Renal pelvis (tissue), 4 donors: Measurements from ENCODE around the gene SUOX. TPM values are rescaled to one million over a fixed set of nuclear protein-coding genes. Genes with fewer than 3 reads are reported as not detected.
"Not testable (repeated sequence)": the region's sequence is repeated elsewhere in the genome, so short reads cannot be mapped to it uniquely, and the experiment has no call there.

Source experiments
- DNase-seq: peaks from one replicate; pipeline ENCODE4 v3.0.0-alpha.2; 2013
- polyA plus RNA-seq, 3 donors: library from polyadenylated mRNA; unstranded; fragments of 120-200 nt; gene quantifications; one replicate each; pipeline ENCODE4 v1.2.1, GENCODE V29; 2013; ENCODE audit not compliant: insufficient read length in 3 of 3

The SUOX gene
- polyA plus RNA-seq, 3 donors = 49.5 to 56.8 (median 53.3) TPM

DNA sequence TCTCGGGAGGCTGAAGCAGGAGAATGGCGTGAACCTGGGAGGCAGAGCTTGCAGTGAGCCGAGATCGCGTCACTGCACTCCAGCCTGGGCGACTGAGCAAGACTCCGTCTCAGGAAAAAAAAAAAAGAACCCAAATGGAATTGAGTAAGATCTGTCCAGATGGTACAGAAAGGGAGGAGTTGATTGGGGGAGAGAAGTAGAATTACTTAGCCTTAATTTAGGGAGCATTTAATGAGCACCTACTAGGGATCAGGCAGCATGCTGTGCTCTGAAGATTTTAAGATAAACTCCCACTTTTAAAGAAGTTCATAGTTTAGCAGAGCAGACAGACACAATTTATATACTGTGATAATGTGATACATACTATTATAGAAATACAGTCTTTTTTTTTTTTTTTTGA, 18.7 kb upstream of the SUOX start:
- no peak for DNase-seq

DNA sequence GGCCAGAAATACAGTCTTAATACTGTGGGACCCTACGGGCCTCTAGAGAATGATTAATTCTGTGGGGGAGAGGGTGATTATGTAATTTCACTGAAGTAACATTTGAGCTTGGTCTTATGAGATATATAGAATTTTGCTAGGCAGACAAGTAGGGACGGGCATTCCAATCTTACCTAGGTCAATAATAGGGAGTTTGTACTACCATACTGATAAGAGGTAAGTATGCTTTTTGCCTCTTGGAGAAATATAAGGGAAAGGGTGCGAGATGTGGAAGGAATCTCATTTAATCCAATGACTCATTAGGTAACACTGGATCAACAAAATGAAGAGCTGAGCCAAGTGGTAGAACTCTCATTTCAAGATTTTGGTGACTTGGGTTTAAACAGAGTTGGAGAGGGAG, 18.0 kb upstream of the SUOX start:
- no peak for DNase-seq

DNA sequence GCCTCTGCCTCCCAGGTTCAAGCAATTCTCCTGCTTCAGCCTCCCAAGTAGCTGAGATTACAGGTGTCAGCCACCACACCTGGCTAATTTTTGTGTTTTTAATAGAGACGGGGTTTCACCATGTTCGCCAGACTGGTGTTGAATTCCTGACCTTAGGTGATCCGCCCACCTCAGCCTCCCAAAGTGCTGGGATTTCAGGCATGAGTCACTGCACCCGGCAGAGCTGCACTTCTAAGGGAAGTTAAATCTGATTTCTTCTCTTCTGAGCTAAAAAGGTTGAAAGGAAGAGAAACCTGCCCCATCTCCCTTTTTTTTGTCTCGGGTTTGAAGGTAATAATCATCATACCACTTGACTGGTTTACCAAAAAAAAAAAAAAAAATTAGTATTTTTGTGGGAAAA, 15.2 kb upstream of the SUOX start:
- DNase-seq = not testable (repeated sequence)

DNA sequence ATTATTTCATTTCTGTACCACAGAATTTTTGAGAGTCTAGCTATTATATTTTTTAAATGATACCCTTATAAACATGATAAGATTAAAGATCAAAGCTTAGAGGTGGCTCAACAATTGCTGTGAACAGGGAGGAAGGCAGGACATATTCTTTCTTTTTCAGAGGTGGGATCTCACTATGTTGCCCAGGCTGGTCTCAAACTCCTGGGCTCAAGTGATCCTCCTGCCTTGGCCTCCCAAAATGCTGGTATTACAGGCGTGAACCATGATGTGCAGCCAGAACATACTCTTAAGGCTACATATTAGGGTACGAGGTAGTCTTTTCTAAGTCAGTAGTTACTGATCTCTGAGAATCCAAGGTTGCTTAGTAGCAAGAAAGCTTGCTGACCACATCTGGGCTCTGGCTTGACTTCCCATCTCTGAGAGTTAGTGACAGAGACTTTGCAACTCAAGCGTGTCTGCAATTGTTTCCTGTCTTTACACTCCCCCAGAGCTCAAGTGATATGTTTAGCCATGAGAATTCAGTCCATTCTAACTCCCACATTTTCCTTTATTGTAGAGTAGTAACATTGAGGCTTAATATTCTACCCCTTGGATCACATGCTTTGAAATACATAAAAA, 14.6 kb upstream of the SUOX start:
- peak; percentile 61 for DNase-seq

DNA sequence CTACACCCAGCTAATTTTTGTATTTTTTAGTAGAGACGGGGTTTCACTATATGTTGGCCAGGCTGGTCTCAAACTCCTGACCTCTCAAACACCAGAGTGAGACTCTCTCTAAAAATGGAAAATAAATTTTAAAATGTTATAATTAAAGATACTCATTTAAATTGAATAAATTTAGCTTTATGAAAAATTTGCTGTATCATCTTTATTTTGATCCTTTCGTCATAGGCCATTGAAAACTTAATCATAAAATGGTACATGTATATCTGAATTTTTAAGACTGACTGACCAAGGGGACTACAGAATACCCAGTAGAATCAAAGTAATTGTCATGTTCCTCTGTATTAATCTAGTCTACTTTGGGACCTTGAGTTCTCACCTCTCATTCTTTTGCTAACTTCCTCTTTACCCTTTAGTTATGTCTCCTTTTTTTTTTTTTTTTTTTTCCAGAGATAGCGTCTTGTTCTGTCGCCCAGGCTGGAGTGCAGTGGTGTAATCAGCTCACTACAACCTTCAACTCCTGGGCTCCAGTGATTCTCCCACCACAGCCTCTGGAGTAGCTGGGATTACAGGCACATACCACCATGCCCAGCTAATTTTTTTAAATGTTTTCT, 13.7 kb upstream of the SUOX start:
- DNase-seq = no peak

DNA sequence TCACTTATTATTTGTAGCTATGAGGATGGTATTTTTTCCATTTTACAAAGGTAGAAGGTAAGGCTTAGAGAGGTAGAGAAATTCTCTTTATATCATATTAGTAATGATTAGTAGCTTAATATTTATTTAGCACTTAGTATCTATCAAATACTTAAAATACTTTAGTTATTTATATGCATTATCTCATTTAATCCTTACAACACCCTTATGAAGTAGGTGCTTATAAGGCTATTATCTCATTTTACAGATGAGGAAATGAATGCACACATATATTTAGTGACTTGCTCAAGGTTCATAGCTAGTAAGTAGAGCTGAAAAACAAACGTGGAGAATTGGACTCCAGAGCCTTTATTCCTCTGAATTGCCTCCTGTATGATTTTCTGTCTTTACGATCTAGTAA, 12.2 kb upstream of the SUOX start:
- DNase-seq = no peak

DNA sequence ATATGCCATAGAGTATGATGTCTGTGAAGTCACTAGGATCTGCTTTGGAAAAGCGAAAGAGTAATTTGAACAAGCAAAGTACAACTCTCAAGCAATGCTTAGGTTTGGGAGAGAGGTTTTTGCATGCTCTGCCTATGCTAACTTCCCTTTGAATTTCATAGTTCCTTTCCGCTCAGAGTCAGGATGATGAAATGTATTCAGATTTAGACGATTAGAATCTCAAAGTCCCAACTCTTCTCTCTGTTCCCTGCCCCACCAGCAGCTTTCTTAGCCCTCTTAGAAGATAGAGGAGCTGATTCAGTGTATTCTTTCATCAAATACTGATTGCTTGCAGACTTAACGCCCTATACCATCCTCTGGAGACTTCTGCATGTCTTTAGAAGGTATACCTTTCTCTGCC, 11.7 kb upstream of the SUOX start:
- no peak for DNase-seq

DNA sequence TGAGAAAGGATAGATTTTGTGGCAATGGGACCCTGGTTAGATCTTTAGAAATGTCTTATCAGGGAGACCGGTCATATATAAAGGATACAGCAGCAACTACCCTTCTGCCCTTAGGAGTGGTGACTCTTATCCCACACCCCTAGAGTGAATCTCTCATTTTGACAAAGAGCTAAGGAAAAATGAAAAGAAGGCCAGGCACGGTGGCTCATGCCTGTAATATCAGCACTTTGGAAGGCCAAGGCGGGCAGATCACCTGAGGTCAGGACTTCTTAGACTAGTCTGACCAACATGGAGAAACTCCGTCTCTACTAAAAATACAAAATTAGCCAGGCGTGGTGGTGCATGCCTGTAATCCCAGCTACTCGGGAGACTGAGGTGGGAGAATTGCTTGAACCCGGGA, 11.1 kb upstream of the SUOX start:
- DNase-seq = not testable (repeated sequence)

DNA sequence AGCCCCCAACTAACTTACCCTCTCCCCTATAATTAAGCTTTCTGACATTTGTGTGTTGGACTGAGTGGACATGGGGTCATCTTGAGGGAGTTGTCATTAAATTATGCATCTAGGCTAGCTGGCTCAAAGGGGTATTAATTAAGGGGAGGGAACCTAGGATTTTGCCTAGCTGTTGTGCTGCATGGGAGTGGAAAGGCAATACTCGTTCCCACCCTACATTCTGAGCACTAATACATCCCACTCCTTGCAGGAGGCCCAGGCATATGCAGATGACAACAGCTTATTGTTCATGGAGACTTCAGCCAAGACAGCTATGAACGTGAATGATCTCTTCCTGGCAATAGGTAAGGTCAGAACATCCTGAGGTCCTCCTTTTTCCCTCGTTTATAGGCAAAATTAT, 6.0 kb upstream of the SUOX start:
- DNase-seq = no peak

DNA sequence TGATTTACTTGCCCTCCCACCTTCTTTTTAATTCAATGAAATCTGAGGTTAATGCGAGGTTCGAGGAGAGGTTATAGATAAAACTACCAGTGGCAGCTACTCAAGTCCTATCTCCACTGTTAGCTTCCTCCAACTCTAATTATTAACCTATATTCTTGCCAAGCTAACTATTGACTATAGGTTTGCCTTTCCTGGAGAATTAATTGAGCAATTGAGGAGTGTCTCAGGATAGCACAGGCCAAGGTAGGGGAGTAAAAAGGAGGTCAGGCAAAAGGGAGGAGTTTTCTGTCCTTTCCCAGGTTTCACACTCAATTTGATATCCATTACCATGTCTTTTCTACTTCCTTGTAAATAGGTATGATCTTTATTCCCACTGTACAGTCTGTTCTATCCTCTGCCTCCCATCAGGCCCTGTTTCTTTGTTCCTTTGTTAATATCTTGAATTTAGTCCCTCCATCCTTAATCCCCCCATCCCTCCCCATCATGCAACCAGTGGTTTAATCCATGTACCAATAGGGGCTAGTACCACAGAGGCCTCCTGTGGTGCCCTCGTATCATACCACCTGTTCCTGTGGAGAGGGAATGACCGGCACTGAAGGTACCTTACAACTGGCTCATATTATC, 3.7 kb upstream of the SUOX start:
- no peak for DNase-seq

DNA sequence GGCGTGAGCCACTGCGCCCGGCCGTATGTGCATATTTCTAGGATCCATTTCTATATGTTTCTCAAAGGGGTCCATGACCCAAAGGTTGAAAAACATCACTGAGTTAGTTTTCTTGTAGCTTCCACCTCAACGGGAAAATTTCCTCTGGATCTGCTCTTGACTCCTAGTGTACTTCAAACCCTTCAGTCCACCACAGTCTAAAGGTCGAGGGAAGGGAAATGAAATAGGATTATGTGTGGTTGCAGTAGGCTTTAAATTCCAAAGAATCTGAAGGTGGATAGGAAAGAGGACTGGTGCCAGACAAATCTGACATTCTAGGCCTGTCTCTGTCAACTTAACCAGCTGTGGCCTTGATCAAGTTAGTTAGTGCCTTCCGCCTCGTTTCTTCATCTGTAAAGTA, 1.7 kb upstream of the SUOX start:
- no peak for DNase-seq

DNA sequence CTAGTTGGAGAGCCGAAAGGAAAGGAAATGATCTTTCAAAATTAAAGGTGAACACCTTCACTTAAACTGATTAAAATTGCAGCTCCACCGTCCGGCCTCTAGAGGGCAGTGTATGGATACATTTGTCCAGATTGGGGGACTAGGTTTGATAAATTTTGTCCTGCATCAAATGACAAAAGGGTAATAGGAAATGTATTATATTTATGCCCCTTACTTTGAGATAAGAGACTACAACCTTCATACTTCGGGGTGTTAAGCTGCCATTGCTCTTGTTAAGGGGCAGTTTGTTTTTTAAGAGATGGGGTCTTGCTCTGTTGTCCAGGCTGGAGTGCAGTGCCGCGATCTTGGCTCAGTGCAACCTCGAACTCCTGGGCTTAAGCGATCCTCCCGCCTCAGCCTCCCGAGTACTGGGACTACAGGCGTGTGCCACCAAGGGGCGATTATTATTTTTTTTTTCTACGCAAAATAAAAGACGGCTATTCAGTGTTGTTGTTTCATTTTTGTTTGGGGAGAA, 818 bp upstream of the SUOX start:
- DNase-seq = peak; percentile 71

DNA sequence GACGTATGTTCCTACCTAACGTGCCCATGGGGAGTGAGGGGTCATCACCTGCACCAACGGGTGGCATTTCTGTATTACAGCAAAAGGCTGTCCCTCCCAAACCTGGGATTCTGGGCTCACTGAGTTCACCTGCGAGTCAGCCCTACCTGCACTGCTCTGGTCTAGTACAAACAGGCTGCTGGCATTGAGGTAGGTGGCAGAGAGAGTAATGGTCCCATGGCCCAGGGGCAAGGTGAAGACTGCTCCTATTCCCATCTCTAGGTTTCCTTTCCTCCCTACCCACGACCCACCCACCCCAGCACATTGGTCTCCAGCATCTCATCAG, 421 bp downstream of the SUOX start:
- no peak for DNase-seq

DNA sequence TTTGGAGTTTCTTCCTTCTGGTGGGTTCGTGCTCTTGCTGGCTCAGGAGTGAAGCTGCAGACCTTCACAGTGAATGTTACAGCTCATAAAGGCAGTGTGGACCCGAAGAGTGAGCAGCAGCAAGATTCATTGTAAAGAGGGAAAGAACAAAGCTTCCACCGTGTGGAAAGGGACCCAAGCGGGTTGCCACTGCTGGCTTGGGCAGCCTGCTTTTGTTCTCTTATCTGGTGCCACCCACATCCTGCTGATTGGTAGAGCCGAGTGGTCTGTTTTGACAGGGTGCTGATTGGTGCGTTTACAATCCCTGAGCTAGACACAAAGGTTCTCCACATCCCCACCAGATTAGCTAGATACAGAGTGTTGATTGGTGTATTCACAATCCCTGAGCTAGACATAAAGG, 2.4 kb downstream of the SUOX start:
- DNase-seq = not testable (repeated sequence)

DNA sequence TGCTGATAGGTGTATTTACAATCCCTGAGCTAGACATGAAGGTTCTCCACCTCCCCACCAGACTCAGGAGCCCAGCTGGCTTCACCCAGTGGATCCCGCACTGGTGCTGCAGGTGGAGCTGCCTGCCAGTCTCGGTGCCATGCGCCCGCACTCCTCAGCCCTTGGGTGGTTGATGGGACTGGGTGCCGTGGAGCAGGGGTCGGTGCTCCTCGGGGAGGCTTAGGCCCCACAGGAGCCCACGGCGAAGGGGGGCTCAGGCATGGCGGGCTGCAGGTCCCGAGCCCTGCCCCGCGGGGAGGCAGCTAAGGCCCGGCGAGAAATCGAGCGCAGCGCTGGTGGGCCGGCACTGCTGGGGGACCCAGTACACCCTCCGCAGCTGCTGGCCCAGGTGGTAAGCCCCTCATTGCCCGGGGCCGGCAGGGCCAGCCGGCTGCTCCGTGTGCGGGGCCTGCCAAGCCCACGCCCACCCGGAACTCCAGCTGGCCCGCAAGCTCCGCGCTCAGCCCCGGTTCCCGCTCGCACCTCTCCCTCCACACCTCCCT, 3.0 kb downstream of the SUOX start:
- not testable (repeated sequence) for DNase-seq

DNA sequence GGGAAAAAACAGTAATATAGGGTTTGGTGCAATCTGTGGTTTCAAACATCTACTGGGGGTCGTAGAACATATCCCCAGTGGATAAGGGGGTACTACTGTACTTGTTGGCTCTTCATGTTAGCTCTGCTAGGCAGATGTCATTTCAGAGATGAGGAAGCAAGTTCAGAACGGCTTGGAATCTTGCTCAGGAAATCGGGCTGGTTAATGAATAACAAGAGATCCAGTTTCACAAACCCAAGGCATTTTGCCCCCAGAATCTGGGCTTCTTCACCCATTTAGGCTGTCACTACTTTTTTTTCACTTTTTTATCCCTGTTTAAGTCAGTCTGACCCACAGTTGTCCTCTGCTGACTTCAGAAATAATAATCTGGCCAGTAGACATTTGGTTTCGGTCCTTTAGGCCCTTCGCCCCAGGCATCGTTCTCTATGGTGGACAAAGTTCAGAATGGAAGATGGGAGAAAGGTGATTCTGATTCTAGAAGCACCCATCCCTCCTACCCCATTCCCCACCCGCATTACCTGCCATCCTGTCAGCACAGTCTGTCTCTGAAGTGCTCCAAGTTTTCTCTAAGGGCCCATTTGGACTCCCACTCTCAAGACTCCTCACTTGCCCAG, 4.5 kb downstream of the SUOX start:
- DNase-seq = no peak

DNA sequence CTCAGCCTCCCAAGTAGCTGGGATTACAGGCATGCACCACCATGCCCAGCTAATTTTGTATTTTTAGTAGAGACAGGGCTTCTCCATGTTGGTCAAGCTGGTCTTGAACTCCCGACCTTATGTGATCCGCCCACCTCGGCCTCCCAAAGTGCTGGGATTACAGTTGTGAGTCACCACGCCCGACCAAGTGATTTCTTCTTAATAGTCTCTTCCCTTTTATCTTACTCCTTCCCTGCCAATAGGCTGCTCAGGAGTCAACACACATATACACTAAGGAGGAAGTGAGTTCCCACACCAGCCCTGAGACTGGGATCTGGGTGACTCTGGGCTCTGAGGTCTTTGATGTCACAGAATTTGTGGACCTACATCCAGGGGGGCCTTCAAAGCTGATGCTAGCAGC, 6.3 kb downstream of the SUOX start:
- not testable (repeated sequence) for DNase-seq

DNA sequence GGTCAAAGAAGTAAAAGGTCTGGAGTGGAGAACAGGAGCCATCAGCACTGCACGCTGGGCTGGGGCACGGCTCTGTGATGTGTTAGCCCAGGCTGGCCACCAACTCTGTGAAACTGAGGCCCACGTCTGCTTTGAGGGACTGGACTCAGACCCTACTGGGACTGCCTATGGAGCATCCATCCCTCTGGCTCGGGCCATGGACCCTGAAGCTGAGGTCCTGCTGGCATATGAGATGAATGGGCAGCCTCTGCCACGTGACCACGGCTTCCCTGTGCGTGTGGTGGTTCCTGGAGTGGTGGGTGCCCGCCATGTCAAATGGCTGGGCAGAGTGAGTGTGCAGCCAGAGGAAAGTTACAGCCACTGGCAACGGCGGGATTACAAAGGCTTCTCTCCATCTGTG, 7.1 kb downstream of the SUOX start:
- DNase-seq = no peak

DNA sequence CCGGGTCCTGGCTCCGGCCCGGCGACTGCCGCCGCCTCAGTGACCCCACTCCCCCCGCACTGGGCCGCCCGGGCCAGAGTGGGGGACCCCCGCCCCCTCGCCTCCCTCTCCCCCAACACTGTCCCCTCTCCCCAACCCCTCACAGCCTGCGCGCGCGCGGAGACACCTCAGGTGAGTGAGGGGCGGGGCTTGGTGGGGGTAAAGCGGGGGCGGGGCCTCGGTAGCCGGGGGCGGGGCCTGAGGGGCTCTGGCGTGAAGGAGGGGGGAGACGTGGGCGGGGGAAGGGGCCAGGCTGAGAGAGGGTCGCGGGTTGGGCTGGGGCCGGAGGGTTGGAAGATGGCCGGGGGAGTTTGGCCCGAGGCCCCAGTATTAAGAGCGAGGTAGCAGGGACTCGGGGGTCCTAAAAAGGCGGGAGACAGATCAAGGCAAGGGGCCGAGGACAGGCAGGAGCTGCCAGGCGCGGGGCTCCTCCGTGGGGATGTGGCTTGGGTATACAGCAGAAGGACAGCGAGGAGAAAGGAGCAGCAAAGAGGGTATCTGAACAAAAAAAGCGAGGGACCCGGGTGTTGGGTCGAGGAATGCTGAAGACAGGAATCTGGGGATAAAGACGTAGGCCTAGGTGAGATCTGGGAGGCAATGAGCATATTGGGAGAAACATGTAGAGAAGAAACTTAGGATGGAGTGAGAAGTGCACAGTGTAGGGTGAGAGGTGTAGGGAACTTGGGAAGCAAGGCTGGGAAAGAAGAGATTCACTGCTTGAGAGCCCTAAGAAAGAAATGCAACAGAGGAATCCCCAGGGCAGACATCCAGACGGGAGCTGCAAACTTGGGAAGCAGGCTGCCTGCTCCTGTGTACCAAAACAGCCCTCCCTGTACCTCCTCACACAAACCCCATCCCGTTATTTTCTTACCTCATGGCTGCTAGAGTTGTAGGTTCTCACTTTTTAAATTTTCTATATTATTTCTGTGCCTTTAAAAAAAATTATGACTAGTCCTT, 10.8 kb downstream of the SUOX start:
- peak; percentile 68 for DNase-seq

DNA sequence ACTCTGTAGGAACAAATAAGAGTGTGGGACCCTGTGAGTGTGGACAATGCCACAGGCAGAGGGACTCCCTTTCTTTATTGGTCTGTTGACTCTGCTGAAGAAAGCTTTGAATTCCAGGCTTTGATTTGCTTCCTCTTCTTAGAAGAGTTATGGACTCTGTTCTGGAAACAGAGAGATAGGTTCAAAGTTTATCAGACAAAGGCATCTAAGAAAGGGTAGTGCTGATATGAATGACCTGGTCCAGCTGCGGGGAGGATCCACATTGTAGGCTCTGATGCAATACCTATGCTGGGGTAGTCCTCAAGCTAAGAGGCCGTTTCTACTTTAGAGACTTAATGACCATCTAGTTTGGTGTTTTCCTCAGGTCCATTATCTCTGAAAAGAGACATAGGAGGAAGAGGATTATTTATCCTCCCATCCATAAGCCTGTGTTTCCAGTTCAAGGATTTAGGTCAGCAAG, 13.1 kb downstream of the SUOX start:
- no peak for DNase-seq

DNA sequence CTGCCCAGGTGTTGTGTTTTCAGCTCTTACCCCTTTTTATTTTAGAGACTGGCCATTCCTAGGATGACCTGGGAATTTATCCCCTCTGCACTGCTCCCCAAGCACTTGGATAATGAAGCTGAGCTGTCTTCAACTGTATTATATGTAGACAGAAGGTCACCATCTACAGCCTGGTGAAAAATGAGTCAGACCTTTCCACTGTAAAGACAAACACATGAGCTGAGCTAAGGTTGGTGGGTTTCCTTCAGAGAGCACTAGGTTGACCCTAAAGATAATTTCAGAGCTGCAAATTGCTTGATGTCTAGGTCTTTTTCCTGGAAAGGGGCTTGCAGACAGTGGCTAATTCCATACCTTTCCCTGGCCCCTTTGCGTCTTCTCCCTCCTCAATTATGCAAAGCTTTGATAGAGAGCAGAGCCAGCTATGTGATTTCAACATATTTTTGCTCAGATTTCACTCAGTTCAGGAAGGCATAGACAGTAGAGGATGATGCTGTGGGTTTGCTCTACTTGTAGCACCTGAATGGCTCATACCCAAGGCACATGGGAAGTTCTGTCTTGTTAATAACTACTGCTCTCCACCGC, 14.5 kb downstream of the SUOX start:
- no peak for DNase-seq
